ENCODE results near the gene TOB2.
"Not testable (repeated sequence)": the region's sequence is repeated elsewhere in the genome, so short reads cannot be mapped to it uniquely, and the experiment has no call there.

Gene TOB2

DNA sequence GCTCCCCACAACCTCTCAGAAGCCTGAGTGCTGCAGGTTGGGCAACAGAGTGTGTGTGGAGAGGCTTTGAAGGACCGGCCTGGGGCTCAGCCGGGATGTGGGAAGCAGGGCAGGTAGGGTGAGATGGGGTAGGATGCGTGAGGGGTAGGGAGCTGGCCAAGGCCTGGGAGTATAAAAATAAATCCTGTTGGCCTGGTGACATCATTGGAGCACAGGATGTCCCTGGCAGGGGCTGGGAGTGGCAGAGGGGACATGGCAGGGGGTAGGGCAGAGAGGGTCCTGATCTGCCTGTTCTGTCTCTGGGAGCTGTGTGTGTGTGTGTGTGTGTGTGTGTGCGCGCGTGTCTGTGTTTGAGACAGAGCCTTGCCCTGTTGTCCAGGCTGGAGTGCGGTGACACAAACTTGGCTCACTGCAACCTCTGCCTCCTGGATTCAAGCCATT, 36.3 kb downstream of the TOB2 start:
- TF ChIP-seq, protein P1, sequence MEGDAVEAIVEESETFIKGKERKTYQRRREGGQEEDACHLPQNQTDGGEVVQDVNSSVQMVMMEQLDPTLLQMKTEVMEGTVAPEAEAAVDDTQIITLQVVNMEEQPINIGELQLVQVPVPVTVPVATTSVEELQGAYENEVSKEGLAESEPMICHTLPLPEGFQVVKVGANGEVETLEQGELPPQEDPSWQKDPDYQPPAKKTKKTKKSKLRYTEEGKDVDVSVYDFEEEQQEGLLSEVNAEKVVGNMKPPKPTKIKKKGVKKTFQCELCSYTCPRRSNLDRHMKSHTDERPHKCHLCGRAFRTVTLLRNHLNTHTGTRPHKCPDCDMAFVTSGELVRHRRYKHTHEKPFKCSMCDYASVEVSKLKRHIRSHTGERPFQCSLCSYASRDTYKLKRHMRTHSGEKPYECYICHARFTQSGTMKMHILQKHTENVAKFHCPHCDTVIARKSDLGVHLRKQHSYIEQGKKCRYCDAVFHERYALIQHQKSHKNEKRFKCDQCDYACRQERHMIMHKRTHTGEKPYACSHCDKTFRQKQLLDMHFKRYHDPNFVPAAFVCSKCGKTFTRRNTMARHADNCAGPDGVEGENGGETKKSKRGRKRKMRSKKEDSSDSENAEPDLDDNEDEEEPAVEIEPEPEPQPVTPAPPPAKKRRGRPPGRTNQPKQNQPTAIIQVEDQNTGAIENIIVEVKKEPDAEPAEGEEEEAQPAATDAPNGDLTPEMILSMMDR (IDR thresholded peaks at IDR 0.05; ENCODE audit: insufficient read depth, low read depth, low read length, missing control alignments), result no peak
- no peak for DNase-seq (ENCODE audit: low read depth)
- no peak overlapping the region for H3K4me3 ChIP-seq (ENCODE audit: low read depth, low read length)

DNA sequence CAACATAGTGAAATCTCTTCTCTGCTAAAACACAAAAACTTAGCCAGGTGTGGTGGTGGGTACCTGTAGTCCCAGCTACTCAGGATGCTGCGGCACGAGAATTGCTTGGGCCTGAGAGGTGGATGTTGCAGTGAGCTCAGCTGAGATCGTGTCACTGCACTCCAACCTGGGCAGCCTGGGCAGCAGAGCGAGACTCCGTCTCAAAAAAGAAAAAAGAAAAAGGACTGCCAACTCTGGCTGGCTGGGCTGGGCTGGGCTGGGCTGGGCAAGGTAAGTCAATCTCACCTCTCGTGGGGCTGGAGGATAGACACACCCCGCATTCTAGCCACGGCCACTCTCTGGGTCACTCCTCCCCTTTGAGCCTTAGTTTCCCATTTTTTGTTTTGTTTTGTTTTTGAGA, 37.9 kb downstream of the TOB2 start:
- DNase-seq (ENCODE audit: low read depth), result no peak
- TF ChIP-seq, protein P1 (IDR thresholded peaks at IDR 0.05; ENCODE audit: insufficient read depth, low read depth, low read length, missing control alignments), result no peak
- no peak overlapping the region for H3K4me3 ChIP-seq (ENCODE audit: low read depth, low read length)

GRCh38 chr22:41407433-41407832, 39.2 kb downstream of the TOB2 start:
- TF ChIP-seq, protein P1 (IDR thresholded peaks at IDR 0.05; ENCODE audit: insufficient read depth, low read depth, low read length, missing control alignments), result no peak
- H3K4me3 ChIP-seq (ENCODE audit: low read depth, low read length), result no peak overlapping the region
- DNase-seq (ENCODE audit: low read depth), result no peak

DNA sequence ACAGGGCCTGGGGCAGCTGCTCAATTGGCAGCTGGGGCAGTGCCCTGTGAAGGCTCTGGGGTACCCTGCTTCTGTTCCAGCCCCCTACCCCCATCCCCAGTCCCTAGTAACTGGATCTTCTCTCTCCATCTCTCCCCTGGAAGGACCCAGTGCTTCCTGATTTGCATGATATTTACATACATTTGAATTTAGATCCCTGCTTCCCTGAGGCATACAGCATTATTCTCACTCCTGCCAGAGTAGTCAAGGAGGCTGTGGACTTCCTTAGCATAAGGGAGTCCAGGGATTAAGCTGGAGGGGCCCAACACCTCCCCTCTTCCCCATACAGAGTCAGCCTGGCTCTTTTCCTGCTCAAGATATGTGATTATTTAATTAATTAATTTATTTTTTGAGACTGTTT, 40.2 kb downstream of the TOB2 start:
- TF ChIP-seq, protein P1 (IDR thresholded peaks at IDR 0.05; ENCODE audit: insufficient read depth, low read depth, low read length, missing control alignments), result no peak
- no peak for DNase-seq (ENCODE audit: low read depth)
- no peak overlapping the region for H3K4me3 ChIP-seq (ENCODE audit: low read depth, low read length)

- no peak overlapping the region for H3K4me3 ChIP-seq (ENCODE audit: low read depth, low read length)
- TF ChIP-seq, protein P1 (IDR thresholded peaks at IDR 0.05; ENCODE audit: insufficient read depth, low read depth, low read length, missing control alignments), result no peak
- DNase-seq (ENCODE audit: low read depth), result peak; percentile 60
Measured at GRCh38 chr22:41405588-41405987, 41.0 kb downstream of the TOB2 start.

DNA sequence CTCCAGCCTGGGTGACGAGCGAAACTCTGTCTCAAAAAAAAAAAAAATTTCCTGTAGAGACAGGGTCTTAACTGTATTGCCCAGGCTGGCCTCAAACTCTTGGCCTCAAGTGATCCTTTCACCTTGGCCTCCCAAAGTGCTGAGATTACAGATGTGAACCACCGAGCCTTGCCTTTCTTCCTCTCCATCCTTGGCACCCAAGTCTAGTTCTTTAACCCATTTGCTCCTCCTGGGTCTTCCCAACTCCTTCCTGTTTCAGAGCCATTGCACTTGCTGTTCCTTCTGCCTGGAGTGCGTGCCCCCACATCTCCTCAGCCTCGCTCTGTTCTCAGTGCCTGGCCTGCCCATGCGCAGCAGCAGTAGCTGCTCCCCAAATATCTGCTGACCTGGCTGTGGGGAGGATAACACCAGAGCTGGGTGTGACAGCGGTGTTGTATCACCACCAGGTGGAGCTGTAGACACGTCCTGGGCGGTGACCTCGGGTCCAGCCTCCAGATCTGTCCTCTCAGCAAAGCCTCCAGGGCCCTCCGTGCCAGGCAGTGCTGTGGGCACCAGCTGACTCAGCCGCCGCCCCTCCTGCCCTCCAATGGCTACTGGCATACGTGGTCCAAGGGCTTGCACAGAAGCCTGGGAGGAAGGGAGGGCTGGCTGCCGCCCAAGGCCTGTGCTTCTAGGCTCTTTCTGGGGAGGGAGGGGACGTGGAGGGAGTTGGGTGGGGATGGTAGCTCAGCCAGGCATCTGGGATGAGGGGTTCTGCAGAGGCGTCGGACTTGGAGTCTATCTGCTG, 42.9 kb downstream of the TOB2 start:
- TF ChIP-seq, protein P1 (IDR thresholded peaks at IDR 0.05; ENCODE audit: insufficient read depth, low read depth, low read length, missing control alignments), result peak; percentile 99
- no peak overlapping the region for H3K4me3 ChIP-seq (ENCODE audit: low read depth, low read length)
- peak; percentile 92 for DNase-seq (ENCODE audit: low read depth)

DNA sequence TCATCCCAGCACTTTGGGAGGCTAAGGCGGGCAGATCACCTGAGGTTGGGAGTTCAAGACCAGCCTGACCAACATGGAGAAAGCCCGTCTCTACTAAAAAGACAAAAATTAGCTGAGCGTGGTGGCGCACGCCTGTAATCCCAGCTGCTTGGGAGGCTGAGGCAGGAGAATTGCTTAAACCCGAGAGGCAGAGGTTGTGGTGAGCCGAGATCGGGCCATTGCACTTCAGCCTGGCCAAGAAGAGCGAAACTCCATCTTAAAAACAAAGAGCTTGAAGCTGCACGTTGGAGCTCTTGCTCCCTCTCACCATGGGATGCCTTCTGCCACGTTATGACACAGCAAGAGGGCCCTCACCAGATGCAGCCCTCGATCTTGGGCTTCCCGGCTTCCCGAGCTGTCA, 43.8 kb downstream of the TOB2 start:
- H3K4me3 ChIP-seq (ENCODE audit: low read depth, low read length); DNase-seq (ENCODE audit: low read depth): not testable (repeated sequence)

All from GM12865 (cell line).